Keratinocyte (primary cell): ENCODE results near the gene GMPR2.

Experiments
- CTCF ChIP-seq, 3 experiments: IDR thresholded peaks in 1 of 3; conservative IDR thresholded peaks in 1 of 3; optimal IDR thresholded peaks in 1 of 3; 2 replicates in 2 of 3; 3 replicates in 1 of 3; pipeline versions ENCODE3 to v1.5.1; 2011; ENCODE audit warnings: low read length in 3 of 3, mild to moderate bottlenecking in 3 of 3, moderate library complexity in 2 of 3, control low read depth in 1 of 3, inconsistent platforms in 1 of 3; ENCODE audit not compliant: insufficient read depth in 2 of 3; ENCODE audit errors: extremely low read depth in 1 of 3
- EZH2 ChIP-seq: IDR thresholded peaks from one replicate; pipeline ENCODE4 v1.6.1; 2012; ENCODE audit warnings: inconsistent platforms, mild to moderate bottlenecking, low read length, moderate library complexity

- TF ChIP-seq CTCF (optimal IDR thresholded peaks at IDR 0.05 in 1 of 3, IDR thresholded peaks at IDR 0.05 in 1 of 3, conservative IDR thresholded peaks at IDR 0.05 in 1 of 3; ENCODE audit: extremely low read depth in 1 of 3, insufficient read depth in 2 of 3, low read length in 3 of 3) (no peak), EZH2 (no peak)
Measured at GRCh38 chr14:24283796-24284460, 51.2 kb downstream of the GMPR2 start.
